AG04449 (cell line): ENCODE results near the gene ACACB.

Experiments used
- CTCF ChIA-PET: fragments of 350-600 bp; formaldehyde crosslinking; extraction: SDS; loops from one replicate; lab custom pipeline; 2021; ENCODE audit warnings: antibody characterized with exemption; lab: Yijun Ruan, JAX
- POLR2A ChIA-PET: fragments of 400-600, 350-600 bp; formaldehyde crosslinking; extraction: SDS; loops from one replicate; lab custom pipeline; 2020; ENCODE audit warnings: antibody characterized with exemption, inconsistent platforms; lab: Yijun Ruan, JAX
- DNase-seq: peaks from one replicate; pipeline ENCODE4 v3.0.0-alpha.2; 2010; ENCODE audit warnings: low read depth, low spot score
- H3K4me3 ChIP-seq: 2 replicates; pipeline ENCODE4 v1.5.1; 2011; ENCODE audit warnings: low read depth, mild to moderate bottlenecking, control low read depth, low read length
- CTCF ChIP-seq: IDR thresholded peaks from one replicate; pipeline ENCODE4 v1.5.1; 2011; ENCODE audit warnings: mild to moderate bottlenecking, moderate library complexity, low read length, control low read depth, inconsistent platforms; ENCODE audit not compliant: insufficient read depth; ENCODE audit errors: missing control alignments

The ACACB gene

GRCh38 chr12:109275173-109275572, 158.8 kb downstream of the ACACB start:
- no peak for TF ChIP-seq CTCF
- CTCF ChIA-PET: no interaction called here
- no peak overlapping the region for H3K4me3 ChIP-seq
- DNase-seq: no peak
- POLR2A ChIA-PET: no interaction called here

DNA sequence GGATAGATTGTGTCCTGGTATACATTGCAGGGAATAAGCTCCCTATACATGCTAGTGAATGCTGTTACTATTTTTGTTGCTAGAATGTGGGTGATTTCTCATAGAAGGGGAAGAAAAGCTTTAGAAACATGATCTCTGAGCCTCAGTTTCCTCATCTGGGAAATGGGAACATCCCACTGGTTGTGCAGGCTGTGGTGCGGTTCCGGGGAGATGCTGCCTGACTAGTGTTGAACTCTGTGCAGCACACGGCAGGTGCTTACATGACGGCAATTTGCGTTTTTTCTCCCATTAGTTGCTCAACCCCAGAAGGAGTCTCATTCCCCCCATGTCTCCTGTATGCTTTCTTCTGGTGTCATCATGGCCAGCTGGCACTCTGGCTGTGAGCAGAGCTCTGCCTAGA, 159.8 kb downstream of the ACACB start:
- ChIA-PET POLR2A (no interaction called here), CTCF (interaction anchor here (1.4 kb wide), 1 partner anchor 12 kb away, joined by 6 read pairs; no protein-coding TSS in a partner anchor)
- no peak for TF ChIP-seq CTCF
- DNase-seq: no peak
- no peak overlapping the region for H3K4me3 ChIP-seq

DNA sequence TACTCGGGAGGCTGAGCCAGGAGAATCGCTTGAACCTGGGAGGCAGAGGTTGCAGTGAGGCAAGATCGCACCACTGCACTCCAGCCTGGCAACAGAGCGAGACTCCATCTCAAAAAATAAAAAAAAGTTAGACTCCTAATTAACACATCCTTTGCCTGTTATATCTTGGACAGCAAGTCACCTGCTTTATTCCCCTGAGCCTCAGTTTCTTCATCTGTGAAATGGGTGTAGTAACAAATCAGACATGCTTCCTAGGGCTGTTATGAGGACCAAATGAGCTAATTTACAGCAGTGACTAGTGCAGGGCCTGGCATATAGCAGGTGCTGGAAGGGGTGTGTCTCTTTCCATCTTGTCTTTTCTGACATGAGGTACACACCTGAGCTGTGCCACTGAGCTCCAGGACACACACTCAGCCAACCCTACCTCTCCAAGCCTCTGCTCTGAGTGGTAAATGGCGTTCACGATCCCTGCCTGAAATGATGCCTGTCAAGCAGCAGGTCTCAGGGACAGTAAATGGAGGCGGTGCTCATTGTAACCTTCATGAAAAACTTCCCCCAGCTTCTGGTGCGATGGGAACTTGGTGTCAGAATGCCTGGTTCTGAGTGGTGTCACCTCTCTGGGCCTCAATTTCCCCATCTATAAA, 161.0 kb downstream of the ACACB start:
- CTCF ChIA-PET: no interaction called here
- POLR2A ChIA-PET: no interaction called here
- DNase-seq: no peak
- H3K4me3 ChIP-seq: no peak overlapping the region
- TF ChIP-seq CTCF: no peak

- no peak overlapping the region for H3K4me3 ChIP-seq
- no peak for DNase-seq
- ChIA-PET CTCF (interaction anchor here (0.7 kb wide), 1 partner anchor 107 kb away, joined by 3 read pairs; no protein-coding TSS in a partner anchor), POLR2A (no interaction called here)
- TF ChIP-seq CTCF: no peak
Measured at GRCh38 chr12:109277899-109278762, 161.7 kb downstream of the ACACB start.

DNA sequence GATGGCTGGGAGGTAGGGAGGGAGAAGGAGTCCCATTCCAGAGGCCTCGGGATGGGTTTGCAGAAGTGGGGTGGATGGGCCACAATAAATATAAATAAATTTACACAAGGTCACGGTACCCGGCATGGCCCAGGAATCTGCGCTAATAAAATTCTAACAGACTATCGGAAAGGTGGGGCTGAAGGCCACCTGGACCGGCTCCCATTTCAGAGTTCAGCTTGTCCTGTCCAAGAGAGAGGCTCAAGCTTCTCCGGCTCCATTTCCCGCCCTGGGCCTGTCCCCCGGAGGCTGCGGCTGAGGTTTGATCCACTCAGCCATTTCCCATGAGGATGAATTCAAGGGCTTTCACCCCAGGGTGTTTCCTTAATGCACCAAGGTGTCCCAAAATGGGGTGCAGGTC, 162.5 kb downstream of the ACACB start:
- no peak overlapping the region for H3K4me3 ChIP-seq
- DNase-seq: no peak
- POLR2A ChIA-PET: no interaction called here
- CTCF ChIA-PET: no interaction called here
- TF ChIP-seq CTCF: no peak

- POLR2A ChIA-PET: no interaction called here
- no peak for TF ChIP-seq CTCF
- CTCF ChIA-PET: no interaction called here
Measured at GRCh38 chr12:109279525-109279924, 163.1 kb downstream of the ACACB start.

More at GRCh38 chr12:109279525-109279924, 163.1 kb downstream of the ACACB start:
- no peak overlapping the region for H3K4me3 ChIP-seq
- no peak for DNase-seq
